NCI-H82 treated with DMSO at 0.1 percent for 48 hours (cell line): ENCODE results near the gene MFAP3.

Experiments
- DNase-seq: peaks from one replicate; lab custom pipeline; 2025; ENCODE audit not compliant: unreplicated experiment; lab: John Stamatoyannopoulos, UW

The MFAP3 gene

GRCh38 chr5:154090656-154091055 lies 51.9 kb downstream of the MFAP3 start:
- DNase-seq, result no peak

GRCh38 chr5:154092356-154093141 lies 53.8 kb downstream of the MFAP3 start:
- DNase-seq, result no peak

- DNase-seq, result no peak
Observed at GRCh38 chr5:154093142-154093532, 54.4 kb downstream of the MFAP3 start.

- DNase-seq, result no peak
Observed at GRCh38 chr5:154095904-154096303, 57.1 kb downstream of the MFAP3 start.

DNA sequence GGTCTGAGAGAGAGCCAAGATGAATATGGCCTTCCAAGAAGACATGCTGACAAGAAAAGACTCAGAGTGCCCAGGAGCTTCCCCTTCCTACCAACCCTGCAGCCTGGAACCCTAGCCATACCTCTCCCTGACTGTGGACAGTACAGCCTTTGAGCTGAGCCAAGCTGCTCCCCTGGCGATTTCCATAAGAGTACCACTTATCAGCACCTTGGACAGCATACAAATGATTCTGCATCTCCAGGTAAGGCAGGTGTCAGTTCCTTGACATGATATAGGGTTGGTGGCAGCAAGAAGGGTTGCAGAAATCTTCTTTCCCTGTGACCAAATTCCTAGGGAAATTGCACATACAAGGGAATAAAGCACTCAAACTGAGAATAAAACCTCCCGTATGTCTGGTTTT lies 58.3 kb downstream of the MFAP3 start:
- no peak for DNase-seq

DNA sequence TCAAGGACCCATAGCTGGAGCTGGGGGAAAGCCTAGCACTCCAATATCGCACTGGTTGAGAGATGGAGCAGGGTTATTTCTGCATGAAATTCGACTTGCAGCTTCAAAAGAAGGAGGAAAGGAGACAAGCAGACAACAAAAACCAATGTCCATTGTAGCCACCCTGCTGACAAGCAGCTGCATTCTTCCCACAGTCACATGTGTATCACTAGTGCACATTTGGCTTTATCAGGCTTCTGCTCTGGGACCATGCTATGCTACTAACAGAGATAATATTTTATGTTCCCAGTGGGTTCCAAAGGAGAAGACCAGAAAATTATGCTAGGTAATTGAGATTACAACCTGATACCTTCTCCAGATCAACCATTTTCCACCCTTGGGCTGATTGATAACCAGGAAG lies 59.7 kb downstream of the MFAP3 start:
- no peak for DNase-seq

DNA sequence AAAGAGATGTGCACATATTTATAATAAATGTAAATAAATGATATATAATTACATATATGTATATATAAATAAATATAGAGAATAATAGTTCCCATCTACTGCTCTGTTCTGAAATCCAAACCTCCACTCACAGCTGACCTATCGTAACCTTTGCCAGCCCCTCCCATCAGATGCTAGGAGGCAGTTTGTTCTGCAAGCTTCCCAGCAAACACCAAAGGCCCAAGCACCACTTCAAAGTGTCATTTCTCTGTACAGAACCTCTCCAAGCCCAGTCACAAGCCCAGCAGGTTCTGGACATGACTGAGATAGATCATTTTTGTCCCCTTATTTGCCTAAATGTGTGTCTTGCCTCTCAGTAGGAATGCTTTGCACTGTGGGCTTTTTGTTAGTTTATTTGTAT lies 62.4 kb downstream of the MFAP3 start:
- DNase-seq, result no peak

DNA sequence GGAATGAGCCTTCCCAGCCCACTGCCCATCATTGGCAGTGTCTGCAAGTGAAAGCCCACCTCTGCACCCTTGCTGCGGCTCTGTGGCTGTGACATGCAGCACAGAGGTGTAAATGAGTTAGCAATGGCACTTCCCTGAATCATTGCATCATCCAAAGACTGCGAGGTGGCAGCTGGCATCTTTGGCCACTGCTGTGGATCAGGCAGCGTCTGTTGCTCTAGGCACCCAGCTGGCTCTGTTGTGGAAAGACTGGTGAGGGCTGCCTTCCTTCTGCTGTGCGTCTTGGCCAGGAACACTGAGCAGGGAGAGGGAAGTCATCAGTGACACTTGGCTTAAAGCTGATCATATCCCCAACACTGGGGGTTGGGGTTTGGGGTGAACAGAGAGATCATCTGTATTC lies 64.5 kb downstream of the MFAP3 start:
- no peak for DNase-seq
